HepG2 (cell line): ENCODE results near the gene GFOD1. TPM values are rescaled to one million over a fixed set of nuclear protein-coding genes. Genes with fewer than 3 reads are reported as not detected.
A peak's percentile ranks its signal among the peaks of the same experiment; 100 is the strongest.

Experiments used
- FOXP1 ChIP-seq, 2 experiments: fragments of 450-650 bp in 1 of 2; IDR thresholded peaks; 2 replicates each; pipeline ENCODE4 v1.6.1; 2017 to 2018; ENCODE audit warnings: antibody characterized with exemption in 1 of 2
- HDAC2 ChIP-seq: sonication (generic); formaldehyde crosslinking; IDR thresholded peaks from 2 replicates; pipeline ENCODE4 v1.4.0; 2020; ENCODE audit warnings: missing genetic modification reagents
- IKZF4 ChIP-seq: sonication (generic); formaldehyde crosslinking; IDR thresholded peaks from 2 replicates; pipeline ENCODE4 v1.5.1; 2020; ENCODE audit warnings: borderline replicate concordance, mild to moderate bottlenecking, low read depth, missing genetic modification reagents; ENCODE audit errors: not compliant biosample characterization
- KLF13 ChIP-seq: sonication (generic); formaldehyde crosslinking; IDR thresholded peaks from 2 replicates; pipeline ENCODE4 v1.4.0; 2020; ENCODE audit warnings: mild to moderate bottlenecking, missing genetic modification reagents
- MIER3 ChIP-seq: IDR thresholded peaks from 2 replicates; pipeline ENCODE4 v1.6.1; 2016; ENCODE audit warnings: missing compliant biosample characterization, borderline replicate concordance
- PITX1 ChIP-seq: sonication (generic); formaldehyde crosslinking; IDR thresholded peaks from 2 replicates; pipeline ENCODE4 v1.5.1; 2020; ENCODE audit warnings: mild to moderate bottlenecking, missing genetic modification reagents
- SALL1 ChIP-seq: sonication (generic); formaldehyde crosslinking; IDR thresholded peaks from 2 replicates; pipeline ENCODE4 v1.8.0; 2022; ENCODE audit warnings: mild to moderate bottlenecking, missing genetic modification reagents
- SRSF9 ChIP-seq: fragments of 200-400 bp; formaldehyde crosslinking; IDR thresholded peaks from 2 replicates; pipeline ENCODE4 v1.6.1; 2018; ENCODE audit warnings: borderline replicate concordance, mild to moderate bottlenecking, low read depth, low read length; ENCODE audit not compliant: insufficient read depth, poor library complexity, severe bottlenecking
- TCF7 ChIP-seq: sonication (generic); IDR thresholded peaks from 2 replicates; pipeline ENCODE4 v1.6.1; 2016; ENCODE audit warnings: antibody characterized with exemption, low read depth
- ZBTB38 ChIP-seq: sonication (generic); formaldehyde crosslinking; IDR thresholded peaks from 2 replicates; pipeline ENCODE4 v1.5.1; 2020; ENCODE audit warnings: mild to moderate bottlenecking, missing genetic modification reagents
- ZEB1 ChIP-seq: IDR thresholded peaks from 2 replicates; pipeline ENCODE4 v1.6.1; 2012; ENCODE audit warnings: mild to moderate bottlenecking, low read depth, inconsistent platforms; ENCODE audit not compliant: insufficient replicate concordance
- ZFP90 ChIP-seq: sonication (generic); formaldehyde crosslinking; IDR thresholded peaks from 2 replicates; pipeline ENCODE4 v1.8.0; 2022; ENCODE audit warnings: missing genetic modification reagents, mild to moderate bottlenecking, inconsistent platforms, borderline replicate concordance
- ZNF598 ChIP-seq: sonication (generic); formaldehyde crosslinking; IDR thresholded peaks from 2 replicates; pipeline ENCODE4 v1.5.1; 2020; ENCODE audit warnings: mild to moderate bottlenecking, missing genetic modification reagents, borderline replicate concordance
- polyA plus RNA-seq, 8 experiments: library from polyadenylated mRNA; depleted of rRNA in 3 of 8; stranded (reverse) in 7 of 8; unstranded in 1 of 8; fragments of >200 nt; fragmentation: Illumina TruSeq in 4 of 8; extraction: Trizol in 4 of 8; gene quantifications; 2 replicates each; pipeline versions ENCODE4 v1.2.1 to v1.2.3, GENCODE V29; 2011 to 2016; ENCODE audit warnings: low read depth in 4 of 8, missing spikeins in 1 of 8, mixed read lengths in 1 of 8; ENCODE audit not compliant: insufficient read depth in 1 of 8
- total RNA-seq, 5 experiments: library from RNA; depleted of rRNA; stranded (reverse); fragments of >200 nt; fragmentation: Illumina TruSeq; extraction: Trizol; gene quantifications; 2 replicates each; pipeline ENCODE4 v1.2.3, GENCODE V29; 2016; ENCODE audit warnings: low read depth in 1 of 5
- TF ChIP-seq, protein P1 (sequence below): sonication (generic); formaldehyde crosslinking; conservative IDR thresholded peaks from 2 replicates; pipeline ENCODE4 v1.4.0; 2020; ENCODE audit warnings: mild to moderate bottlenecking, missing genetic modification reagents, moderate library complexity
- TF ChIP-seq, protein P2 (sequence below): sonication (generic); formaldehyde crosslinking; IDR thresholded peaks from 2 replicates; pipeline ENCODE4 v1.4.0; 2020; ENCODE audit warnings: mild to moderate bottlenecking, missing genetic modification reagents
- TF ChIP-seq, protein P3 (sequence below): sonication (generic); formaldehyde crosslinking; IDR thresholded peaks from 2 replicates; pipeline ENCODE4 v1.4.0; 2020; ENCODE audit warnings: mild to moderate bottlenecking, missing genetic modification reagents
- TF ChIP-seq, protein P4 (sequence below): sonication (generic); formaldehyde crosslinking; IDR thresholded peaks from 2 replicates; pipeline ENCODE4 v1.8.0; 2023; ENCODE audit warnings: mild to moderate bottlenecking, missing genetic modification reagents

GFOD1 gene
- total and polyA plus RNA-seq, 2 of the 13 experiments (the other 11 are each of a cell fraction or from before 2014, with no cell fraction given): 1.9 to 6.4 TPM

DNA sequence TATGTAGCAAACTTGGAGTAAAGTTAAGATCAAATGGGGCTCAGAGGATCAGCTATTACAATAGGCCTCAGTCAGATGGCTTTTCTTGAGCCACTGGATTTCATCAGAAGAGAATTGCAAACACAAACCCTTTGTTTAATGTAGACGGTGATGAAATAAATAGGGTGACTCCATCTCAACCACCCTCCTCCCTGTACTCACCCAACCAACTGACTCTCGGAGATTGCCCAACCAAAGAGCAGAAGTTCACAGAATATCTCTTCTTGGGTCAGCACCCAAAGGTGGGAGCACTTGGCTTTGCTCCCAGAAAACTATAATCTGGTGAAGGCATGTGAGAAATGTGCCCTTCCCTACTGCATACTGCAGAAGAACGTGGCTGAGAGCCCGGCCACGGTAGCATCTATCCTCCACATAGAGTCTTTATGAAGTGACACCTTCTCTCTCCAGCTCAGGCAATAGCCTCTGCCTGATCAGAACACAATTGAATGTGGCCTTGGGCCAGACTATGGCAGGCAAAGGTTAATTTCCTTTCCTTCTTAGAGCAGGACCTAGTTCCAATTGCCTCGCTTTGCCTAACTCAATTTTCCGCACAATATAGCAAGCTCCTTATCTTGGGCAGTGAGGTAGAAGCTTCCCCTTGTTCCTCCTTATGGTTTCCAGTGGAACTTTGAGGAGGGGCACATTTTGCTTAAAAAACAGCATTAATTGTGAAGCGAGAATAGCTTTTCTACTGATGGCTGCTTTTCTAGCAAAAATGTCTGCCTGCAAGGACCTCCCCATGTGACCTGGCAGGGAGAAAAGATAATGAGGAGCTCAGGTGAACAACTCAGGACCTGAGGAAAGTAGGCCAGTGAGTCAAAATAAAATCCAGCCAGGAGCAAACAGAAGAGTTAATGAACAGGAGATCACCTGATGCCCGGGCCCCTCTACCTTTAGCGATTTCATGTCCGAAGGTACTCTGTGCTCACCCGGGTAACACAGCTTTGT lies 79.4 kb downstream of the GFOD1 start (continued):
- TF ChIP-seq, protein P1, sequence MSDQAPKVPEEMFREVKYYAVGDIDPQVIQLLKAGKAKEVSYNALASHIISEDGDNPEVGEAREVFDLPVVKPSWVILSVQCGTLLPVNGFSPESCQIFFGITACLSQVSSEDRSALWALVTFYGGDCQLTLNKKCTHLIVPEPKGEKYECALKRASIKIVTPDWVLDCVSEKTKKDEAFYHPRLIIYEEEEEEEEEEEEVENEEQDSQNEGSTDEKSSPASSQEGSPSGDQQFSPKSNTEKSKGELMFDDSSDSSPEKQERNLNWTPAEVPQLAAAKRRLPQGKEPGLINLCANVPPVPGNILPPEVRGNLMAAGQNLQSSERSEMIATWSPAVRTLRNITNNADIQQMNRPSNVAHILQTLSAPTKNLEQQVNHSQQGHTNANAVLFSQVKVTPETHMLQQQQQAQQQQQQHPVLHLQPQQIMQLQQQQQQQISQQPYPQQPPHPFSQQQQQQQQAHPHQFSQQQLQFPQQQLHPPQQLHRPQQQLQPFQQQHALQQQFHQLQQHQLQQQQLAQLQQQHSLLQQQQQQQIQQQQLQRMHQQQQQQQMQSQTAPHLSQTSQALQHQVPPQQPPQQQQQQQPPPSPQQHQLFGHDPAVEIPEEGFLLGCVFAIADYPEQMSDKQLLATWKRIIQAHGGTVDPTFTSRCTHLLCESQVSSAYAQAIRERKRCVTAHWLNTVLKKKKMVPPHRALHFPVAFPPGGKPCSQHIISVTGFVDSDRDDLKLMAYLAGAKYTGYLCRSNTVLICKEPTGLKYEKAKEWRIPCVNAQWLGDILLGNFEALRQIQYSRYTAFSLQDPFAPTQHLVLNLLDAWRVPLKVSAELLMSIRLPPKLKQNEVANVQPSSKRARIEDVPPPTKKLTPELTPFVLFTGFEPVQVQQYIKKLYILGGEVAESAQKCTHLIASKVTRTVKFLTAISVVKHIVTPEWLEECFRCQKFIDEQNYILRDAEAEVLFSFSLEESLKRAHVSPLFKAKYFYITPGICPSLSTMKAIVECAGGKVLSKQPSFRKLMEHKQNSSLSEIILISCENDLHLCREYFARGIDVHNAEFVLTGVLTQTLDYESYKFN (CRISPR knock-in tag): peak; percentile 87
- TF ChIP-seq HDAC2 (CRISPR knock-in tag) (peak; percentile 95), PITX1 (CRISPR knock-in tag) (peak; percentile 71; the same call in 1 of the 2 replicates), MIER3 (CRISPR knock-in tag) (no peak; the same call in 1 of the 2 replicates), ZBTB38 (CRISPR knock-in tag) (no peak), FOXP1 (IDR thresholded peaks at IDR 0.05) (no peak), FOXP1 (CRISPR knock-in tag; IDR thresholded peaks at IDR 0.05) (peak; percentile 65; the same call in 1 of the 2 replicates), ZNF598 (CRISPR knock-in tag) (no peak), SALL1 (CRISPR knock-in tag) (peak; percentile 92), ZFP90 (peak; percentile 79; the same call in 1 of the 2 replicates), SRSF9 (no peak), TCF7 (peak; percentile 74), KLF13 (CRISPR knock-in tag) (no peak), ZEB1 (peak; percentile 67), IKZF4 (no peak)
- TF ChIP-seq, protein P2, sequence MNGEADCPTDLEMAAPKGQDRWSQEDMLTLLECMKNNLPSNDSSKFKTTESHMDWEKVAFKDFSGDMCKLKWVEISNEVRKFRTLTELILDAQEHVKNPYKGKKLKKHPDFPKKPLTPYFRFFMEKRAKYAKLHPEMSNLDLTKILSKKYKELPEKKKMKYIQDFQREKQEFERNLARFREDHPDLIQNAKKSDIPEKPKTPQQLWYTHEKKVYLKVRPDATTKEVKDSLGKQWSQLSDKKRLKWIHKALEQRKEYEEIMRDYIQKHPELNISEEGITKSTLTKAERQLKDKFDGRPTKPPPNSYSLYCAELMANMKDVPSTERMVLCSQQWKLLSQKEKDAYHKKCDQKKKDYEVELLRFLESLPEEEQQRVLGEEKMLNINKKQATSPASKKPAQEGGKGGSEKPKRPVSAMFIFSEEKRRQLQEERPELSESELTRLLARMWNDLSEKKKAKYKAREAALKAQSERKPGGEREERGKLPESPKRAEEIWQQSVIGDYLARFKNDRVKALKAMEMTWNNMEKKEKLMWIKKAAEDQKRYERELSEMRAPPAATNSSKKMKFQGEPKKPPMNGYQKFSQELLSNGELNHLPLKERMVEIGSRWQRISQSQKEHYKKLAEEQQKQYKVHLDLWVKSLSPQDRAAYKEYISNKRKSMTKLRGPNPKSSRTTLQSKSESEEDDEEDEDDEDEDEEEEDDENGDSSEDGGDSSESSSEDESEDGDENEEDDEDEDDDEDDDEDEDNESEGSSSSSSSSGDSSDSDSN (CRISPR knock-in tag): peak; percentile 52
- TF ChIP-seq, protein P3, sequence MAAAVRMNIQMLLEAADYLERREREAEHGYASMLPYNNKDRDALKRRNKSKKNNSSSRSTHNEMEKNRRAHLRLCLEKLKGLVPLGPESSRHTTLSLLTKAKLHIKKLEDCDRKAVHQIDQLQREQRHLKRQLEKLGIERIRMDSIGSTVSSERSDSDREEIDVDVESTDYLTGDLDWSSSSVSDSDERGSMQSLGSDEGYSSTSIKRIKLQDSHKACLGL (CRISPR knock-in tag): no peak
- TF ChIP-seq, protein P4, sequence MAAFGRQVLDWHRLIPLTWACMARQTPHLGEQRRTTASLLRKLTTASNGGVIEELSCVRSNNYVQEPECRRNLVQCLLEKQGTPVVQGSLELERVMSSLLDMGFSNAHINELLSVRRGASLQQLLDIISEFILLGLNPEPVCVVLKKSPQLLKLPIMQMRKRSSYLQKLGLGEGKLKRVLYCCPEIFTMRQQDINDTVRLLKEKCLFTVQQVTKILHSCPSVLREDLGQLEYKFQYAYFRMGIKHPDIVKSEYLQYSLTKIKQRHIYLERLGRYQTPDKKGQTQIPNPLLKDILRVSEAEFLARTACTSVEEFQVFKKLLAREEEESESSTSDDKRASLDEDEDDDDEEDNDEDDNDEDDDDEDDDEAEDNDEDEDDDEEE: peak; percentile 31; the same call in 1 of the 2 replicates
